SK-N-SH treated with all-trans-retinoic acid at 6 μM for 48 hours (cell line): ENCODE measurements around the gene SLC25A26.

ENCODE experiments used
- ATAC-seq: fragments of 200-7000 bp; cut with Tn5 transposase; 3 replicates; pipeline ENCODE4 v1.9.1; 2020; ENCODE audit warnings: mild to moderate bottlenecking, moderate library complexity
- ARNTL ChIP-seq: fragments of 450-650 bp; formaldehyde crosslinking; IDR thresholded peaks from 2 replicates; pipeline ENCODE4 v1.5.0; 2020; ENCODE audit warnings: low read depth, mild to moderate bottlenecking, moderate library complexity, borderline replicate concordance
- CREB5 ChIP-seq: fragments of 250-450 bp; sonication (Bioruptor Pico); IDR thresholded peaks from 2 replicates; pipeline ENCODE4 v1.5.1; 2020; ENCODE audit warnings: low read depth, mild to moderate bottlenecking, moderate library complexity
- CSDC2 ChIP-seq: fragments of 250-450 bp; sonication (Bioruptor Pico); IDR thresholded peaks from 2 replicates; pipeline ENCODE4 v1.5.0; 2020; ENCODE audit warnings: mild to moderate bottlenecking, moderate library complexity
- CSRNP3 ChIP-seq: fragments of 250-450 bp; sonication (Bioruptor Pico); IDR thresholded peaks from 2 replicates; pipeline ENCODE4 v1.5.1; 2021; ENCODE audit warnings: mild to moderate bottlenecking, moderate library complexity
- ESRRG ChIP-seq: fragments of 250-450 bp; sonication (Bioruptor Pico); IDR thresholded peaks from 2 replicates; pipeline ENCODE4 v1.6.1; 2021; ENCODE audit warnings: mild to moderate bottlenecking
- ISL1 ChIP-seq: fragments of 250-450 bp; sonication (Bioruptor Pico); IDR thresholded peaks from 2 replicates; pipeline ENCODE4 v2.1.2; 2022; ENCODE audit warnings: mild to moderate bottlenecking, moderate library complexity
- OSR1 ChIP-seq: fragments of 250-450 bp; sonication (Bioruptor Pico); IDR thresholded peaks from 2 replicates; pipeline ENCODE4 v1.8.0; 2022; ENCODE audit warnings: moderate library complexity, mild to moderate bottlenecking, inconsistent platforms
- PATZ1 ChIP-seq: fragments of 250-450 bp; sonication (Bioruptor Pico); IDR thresholded peaks from 2 replicates; pipeline ENCODE4 v1.8.0; 2020; ENCODE audit warnings: mild to moderate bottlenecking, moderate library complexity, borderline replicate concordance
- POU6F1 ChIP-seq: fragments of 250-450 bp; sonication (Bioruptor Pico); IDR thresholded peaks from 2 replicates; pipeline ENCODE4 v1.8.0; 2021; ENCODE audit warnings: low read depth, mild to moderate bottlenecking, moderate library complexity, borderline replicate concordance
- PPARA ChIP-seq: fragments of 250-450 bp; sonication (Bioruptor Pico); IDR thresholded peaks from 2 replicates; pipeline ENCODE4 v1.5.0; 2020; ENCODE audit warnings: mild to moderate bottlenecking, borderline replicate concordance
- RARB ChIP-seq: fragments of 250-450 bp; sonication (Bioruptor Pico); IDR thresholded peaks from 2 replicates; pipeline ENCODE4 v1.8.0; 2021; ENCODE audit warnings: mild to moderate bottlenecking, moderate library complexity
- TCF4 ChIP-seq: fragments of 250-450 bp; sonication (Bioruptor Pico); IDR thresholded peaks from 2 replicates; pipeline ENCODE4 v1.8.0; 2021; ENCODE audit warnings: mild to moderate bottlenecking, moderate library complexity, borderline replicate concordance
- TOX ChIP-seq: fragments of 250-450 bp; sonication (Bioruptor Pico); IDR thresholded peaks from 2 replicates; pipeline ENCODE4 v1.8.0; 2021; ENCODE audit warnings: mild to moderate bottlenecking, moderate library complexity, borderline replicate concordance
- TSHZ2 ChIP-seq: fragments of 250-450 bp; sonication (Bioruptor Pico); IDR thresholded peaks from 2 replicates; pipeline ENCODE4 v1.5.0; 2020; ENCODE audit warnings: mild to moderate bottlenecking, moderate library complexity
- ZC3H10 ChIP-seq: fragments of 250-450 bp; sonication (Bioruptor Pico); IDR thresholded peaks from 2 replicates; pipeline ENCODE4 v1.5.1; 2021; ENCODE audit warnings: mild to moderate bottlenecking, moderate library complexity
- ZFP3 ChIP-seq: fragments of 250-450 bp; sonication (Bioruptor Pico); IDR thresholded peaks from 2 replicates; pipeline ENCODE4 v1.5.0; 2020; ENCODE audit warnings: mild to moderate bottlenecking, moderate library complexity
- ZFP30 ChIP-seq: fragments of 450-650 bp; formaldehyde crosslinking; IDR thresholded peaks from 2 replicates; pipeline ENCODE4 v1.5.0; 2022; ENCODE audit warnings: mild to moderate bottlenecking, moderate library complexity
- ZNF565 ChIP-seq: fragments of 450-650 bp; formaldehyde crosslinking; conservative IDR thresholded peaks from 2 replicates; pipeline ENCODE4 v1.5.0; 2020; ENCODE audit warnings: low read depth, mild to moderate bottlenecking, moderate library complexity
- ZNF70 ChIP-seq: fragments of 450-650 bp; formaldehyde crosslinking; IDR thresholded peaks from 2 replicates; pipeline ENCODE4 v1.5.0; 2020; ENCODE audit warnings: mild to moderate bottlenecking, moderate library complexity
- ZNF8 ChIP-seq: fragments of 450-650 bp; formaldehyde crosslinking; IDR thresholded peaks from 2 replicates; pipeline ENCODE4 v1.5.0; 2020; ENCODE audit warnings: mild to moderate bottlenecking, moderate library complexity

The SLC25A26 gene

GRCh38 chr3:66401675-66402491, 181.1 kb downstream of the SLC25A26 start:
- no peak for ATAC-seq
- TF ChIP-seq POU6F1 (CRISPR knock-in tag), result no peak
- TF ChIP-seq ESRRG, result no peak
- no peak for TF ChIP-seq TOX (CRISPR knock-in tag)
- no peak for TF ChIP-seq TSHZ2 (CRISPR knock-in tag)
- TF ChIP-seq CSDC2, result no peak
- no peak for TF ChIP-seq RARB
- TF ChIP-seq TCF4 (CRISPR knock-in tag), result no peak
- no peak for TF ChIP-seq ZNF8 (CRISPR knock-in tag)
- TF ChIP-seq CSRNP3, result no peak
- no peak for TF ChIP-seq ZNF70 (CRISPR knock-in tag)
- no peak for TF ChIP-seq CREB5
- TF ChIP-seq OSR1 (CRISPR knock-in tag), result no peak
- no peak for TF ChIP-seq PPARA (CRISPR knock-in tag)
- no peak for TF ChIP-seq ZFP3
- no peak for TF ChIP-seq ARNTL (CRISPR knock-in tag)
- TF ChIP-seq ISL1 (CRISPR knock-in tag), result no peak

- TF ChIP-seq ZC3H10 (CRISPR knock-in tag), result no peak
- TF ChIP-seq OSR1 (CRISPR knock-in tag), result no peak
- TF ChIP-seq CSRNP3, result no peak
- no peak for TF ChIP-seq CSDC2
- TF ChIP-seq, all 23 proteins: peak for 0
- ATAC-seq, result no peak
Measured at GRCh38 chr3:66402596-66403290, 181.9 kb downstream of the SLC25A26 start.

GRCh38 chr3:66403323-66403990, 182.7 kb downstream of the SLC25A26 start:
- no peak for ATAC-seq
- no peak for TF ChIP-seq PATZ1
- no peak for TF ChIP-seq ZNF565 (CRISPR knock-in tag)
- TF ChIP-seq ESRRG, result no peak
- no peak for TF ChIP-seq TCF4 (CRISPR knock-in tag)
- TF ChIP-seq ZFP30 (CRISPR knock-in tag), result no peak
- no peak for TF ChIP-seq CREB5
- no peak for TF ChIP-seq OSR1 (CRISPR knock-in tag)
- TF ChIP-seq RARB, result no peak
- no peak for TF ChIP-seq TSHZ2 (CRISPR knock-in tag)
